HepG2 (cell line): ENCODE measurements around the gene MRS2. TPM values are rescaled to one million over a fixed set of nuclear protein-coding genes. Genes with fewer than 3 reads are reported as not detected.

ENCODE experiments used
- CCDC6 ChIP-seq: sonication (generic); formaldehyde crosslinking; IDR thresholded peaks from 2 replicates; pipeline ENCODE4 v1.8.1; 2022; ENCODE audit warnings: mild to moderate bottlenecking, missing genetic modification reagents, moderate library complexity
- ELF4 ChIP-seq: sonication (generic); formaldehyde crosslinking; IDR thresholded peaks from 2 replicates; pipeline ENCODE4 v1.5.0; 2020; ENCODE audit warnings: missing genetic modification reagents, mild to moderate bottlenecking, moderate library complexity, borderline replicate concordance
- FOXO4 ChIP-seq: sonication (generic); formaldehyde crosslinking; conservative IDR thresholded peaks from 2 replicates; pipeline ENCODE4 v1.8.1; 2023; ENCODE audit warnings: missing genetic modification reagents
- LBX2 ChIP-seq: sonication (generic); formaldehyde crosslinking; IDR thresholded peaks from 2 replicates; pipeline ENCODE4 v1.5.0; 2020; ENCODE audit warnings: missing genetic modification reagents, mild to moderate bottlenecking, borderline replicate concordance
- MAFG ChIP-seq: sonication (generic); formaldehyde crosslinking; IDR thresholded peaks from 2 replicates; pipeline ENCODE4 v1.5.1; 2020; ENCODE audit warnings: mild to moderate bottlenecking, missing genetic modification reagents
- MXI1 ChIP-seq: IDR thresholded peaks from 3 replicates; pipeline ENCODE4 v1.6.1; 2012; ENCODE audit warnings: low read depth, low read length, inconsistent platforms, borderline replicate concordance
- MYPOP ChIP-seq: sonication (generic); formaldehyde crosslinking; IDR thresholded peaks from 2 replicates; pipeline ENCODE4 v1.8.1; 2023; ENCODE audit warnings: mild to moderate bottlenecking, moderate library complexity, missing genetic modification reagents
- PBX3 ChIP-seq: sonication (generic); formaldehyde crosslinking; IDR thresholded peaks from 2 replicates; pipeline ENCODE4 v1.8.1; 2023; ENCODE audit warnings: missing genetic modification reagents, inconsistent platforms, borderline replicate concordance
- TBX3 ChIP-seq: fragments of 450-650 bp; IDR thresholded peaks from 2 replicates; pipeline ENCODE4 v1.6.1; 2017; ENCODE audit warnings: antibody characterized with exemption, mild to moderate bottlenecking, inconsistent platforms, borderline replicate concordance
- ZBTB21 ChIP-seq: sonication (generic); formaldehyde crosslinking; IDR thresholded peaks from 2 replicates; pipeline ENCODE4 v1.4.0; 2020; ENCODE audit warnings: missing genetic modification reagents
- ZNF256 ChIP-seq: sonication (generic); formaldehyde crosslinking; conservative IDR thresholded peaks from 2 replicates; pipeline ENCODE4 v1.4.0; 2020; ENCODE audit warnings: missing genetic modification reagents
- ZNF558 ChIP-seq: sonication (generic); formaldehyde crosslinking; IDR thresholded peaks from 2 replicates; pipeline ENCODE4 v1.9.0; 2022; ENCODE audit warnings: mild to moderate bottlenecking, missing genetic modification reagents, borderline replicate concordance
- ZNF580 ChIP-seq: IDR thresholded peaks from 2 replicates; pipeline ENCODE4 v1.6.1; 2016; ENCODE audit warnings: low read depth, borderline replicate concordance
- ZNF761 ChIP-seq: sonication (generic); formaldehyde crosslinking; conservative IDR thresholded peaks from 2 replicates; pipeline ENCODE4 v1.4.0; 2020; ENCODE audit warnings: mild to moderate bottlenecking, missing genetic modification reagents
- ZNF850 ChIP-seq: sonication (generic); formaldehyde crosslinking; conservative IDR thresholded peaks from 2 replicates; pipeline ENCODE4 v1.9.0; 2021; ENCODE audit warnings: mild to moderate bottlenecking, missing genetic modification reagents
- polyA plus RNA-seq, 8 experiments: library from polyadenylated mRNA; depleted of rRNA in 3 of 8; stranded (reverse) in 7 of 8; unstranded in 1 of 8; fragments of >200 nt; fragmentation: Illumina TruSeq in 4 of 8; extraction: Trizol in 4 of 8; gene quantifications; 2 replicates each; pipeline versions ENCODE4 v1.2.1 to v1.2.3, GENCODE V29; 2011 to 2016; ENCODE audit warnings: low read depth in 4 of 8, missing spikeins in 1 of 8, mixed read lengths in 1 of 8; ENCODE audit not compliant: insufficient read depth in 1 of 8
- total RNA-seq, 5 experiments: library from RNA; depleted of rRNA; stranded (reverse); fragments of >200 nt; fragmentation: Illumina TruSeq; extraction: Trizol; gene quantifications; 2 replicates each; pipeline ENCODE4 v1.2.3, GENCODE V29; 2016; ENCODE audit warnings: low read depth in 1 of 5
- TF ChIP-seq, protein P1 (sequence below): sonication (generic); formaldehyde crosslinking; IDR thresholded peaks from 2 replicates; pipeline ENCODE4 v1.4.0; 2020; ENCODE audit warnings: mild to moderate bottlenecking, missing genetic modification reagents
- TF ChIP-seq, protein P2 (sequence below): IDR thresholded peaks from 2 replicates; pipeline ENCODE4 v1.6.1; 2012; ENCODE audit warnings: inconsistent platforms
- TF ChIP-seq, protein P3 (sequence below): sonication (generic); formaldehyde crosslinking; IDR thresholded peaks from 2 replicates; pipeline ENCODE4 v1.5.1; 2020; ENCODE audit warnings: mild to moderate bottlenecking, missing genetic modification reagents, moderate library complexity

The MRS2 gene
- total and polyA plus RNA-seq, 2 of the 13 experiments (the other 11 are each of a cell fraction or from before 2014, with no cell fraction given): 31.1 to 83.8 TPM

DNA sequence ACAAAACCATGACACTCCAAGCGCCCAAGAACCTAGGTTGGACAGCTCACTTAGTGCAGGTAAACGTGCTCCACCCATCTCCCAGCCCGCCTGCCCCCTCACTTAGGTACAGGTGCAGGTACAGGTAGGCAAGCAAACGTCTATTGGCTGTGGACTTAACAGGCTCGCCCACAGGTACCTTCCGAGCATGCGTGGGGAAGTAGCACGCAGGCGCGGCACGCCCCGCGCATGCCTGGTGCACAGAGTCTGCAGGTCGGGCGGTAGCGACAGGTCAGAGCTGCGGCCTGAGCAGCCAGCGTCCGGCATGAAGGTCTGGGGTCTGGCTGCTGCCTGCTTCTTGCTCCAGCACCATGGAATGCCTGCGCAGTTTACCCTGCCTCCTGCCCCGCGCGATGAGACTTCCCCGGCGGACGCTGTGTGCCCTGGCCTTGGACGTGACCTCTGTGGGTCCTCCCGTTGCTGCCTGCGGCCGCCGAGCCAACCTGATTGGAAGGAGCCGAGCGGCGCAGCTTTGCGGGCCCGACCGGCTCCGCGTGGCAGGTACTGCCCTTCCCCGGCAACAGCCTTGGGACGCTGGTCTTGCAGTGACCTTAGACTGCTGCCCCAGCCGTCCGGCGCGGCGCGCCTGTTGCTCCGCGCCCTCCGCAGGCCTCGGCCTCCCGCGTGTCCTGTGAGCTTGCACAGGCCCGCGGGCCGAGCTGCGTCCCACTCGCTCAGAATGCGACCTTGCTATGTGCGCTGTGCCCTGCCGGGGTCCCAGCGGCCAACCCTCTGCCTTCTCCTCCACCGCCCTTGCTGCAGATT is at the start of gene MRS2 (continued):
- TF ChIP-seq ZBTB21: no peak
- TF ChIP-seq MAFG (CRISPR knock-in tag): no peak
- peak; percentile 80 for TF ChIP-seq ZNF256 (CRISPR knock-in tag)
- TF ChIP-seq TBX3: no peak; the same call in 1 of the 2 replicates
- peak; percentile 85; the same call in 1 of the 2 replicates for TF ChIP-seq ZNF558 (CRISPR knock-in tag)
- TF ChIP-seq, protein P1, sequence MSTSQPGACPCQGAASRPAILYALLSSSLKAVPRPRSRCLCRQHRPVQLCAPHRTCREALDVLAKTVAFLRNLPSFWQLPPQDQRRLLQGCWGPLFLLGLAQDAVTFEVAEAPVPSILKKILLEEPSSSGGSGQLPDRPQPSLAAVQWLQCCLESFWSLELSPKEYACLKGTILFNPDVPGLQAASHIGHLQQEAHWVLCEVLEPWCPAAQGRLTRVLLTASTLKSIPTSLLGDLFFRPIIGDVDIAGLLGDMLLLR (CRISPR knock-in tag): peak; percentile 90
- peak; percentile 51; the same call in 2 of the 3 replicates for TF ChIP-seq MXI1
- TF ChIP-seq, protein P2, sequence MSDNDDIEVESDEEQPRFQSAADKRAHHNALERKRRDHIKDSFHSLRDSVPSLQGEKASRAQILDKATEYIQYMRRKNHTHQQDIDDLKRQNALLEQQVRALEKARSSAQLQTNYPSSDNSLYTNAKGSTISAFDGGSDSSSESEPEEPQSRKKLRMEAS: peak; percentile 88
- TF ChIP-seq, protein P3, sequence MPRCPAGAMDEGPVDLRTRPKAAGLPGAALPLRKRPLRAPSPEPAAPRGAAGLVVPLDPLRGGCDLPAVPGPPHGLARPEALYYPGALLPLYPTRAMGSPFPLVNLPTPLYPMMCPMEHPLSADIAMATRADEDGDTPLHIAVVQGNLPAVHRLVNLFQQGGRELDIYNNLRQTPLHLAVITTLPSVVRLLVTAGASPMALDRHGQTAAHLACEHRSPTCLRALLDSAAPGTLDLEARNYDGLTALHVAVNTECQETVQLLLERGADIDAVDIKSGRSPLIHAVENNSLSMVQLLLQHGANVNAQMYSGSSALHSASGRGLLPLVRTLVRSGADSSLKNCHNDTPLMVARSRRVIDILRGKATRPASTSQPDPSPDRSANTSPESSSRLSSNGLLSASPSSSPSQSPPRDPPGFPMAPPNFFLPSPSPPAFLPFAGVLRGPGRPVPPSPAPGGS (CRISPR knock-in tag): peak; percentile 93
- TF ChIP-seq MYPOP (CRISPR knock-in tag): peak; percentile 72; the same call in 1 of the 2 replicates
- no peak for TF ChIP-seq ZNF850 (CRISPR knock-in tag)
- no peak for TF ChIP-seq PBX3 (CRISPR knock-in tag)
- TF ChIP-seq LBX2 (CRISPR knock-in tag): no peak
- no peak for TF ChIP-seq FOXO4 (CRISPR knock-in tag)
- peak; percentile 99 for TF ChIP-seq ZNF761 (CRISPR knock-in tag)
- TF ChIP-seq CCDC6 (CRISPR knock-in tag): peak; percentile 98
- TF ChIP-seq ZNF580 (CRISPR knock-in tag): no peak
- TF ChIP-seq ELF4 (CRISPR knock-in tag): no peak
